ENCODE measurements around the gene SPAG17. TPM values are rescaled to one million over a fixed set of nuclear protein-coding genes. Genes with fewer than 3 reads are reported as not detected.

The SPAG17 gene
- polyA plus RNA-seq, 1 donor (not counting 4 experiments of a cell fraction or from before 2014, with no cell fraction given), result 0.52 TPM

DNA sequence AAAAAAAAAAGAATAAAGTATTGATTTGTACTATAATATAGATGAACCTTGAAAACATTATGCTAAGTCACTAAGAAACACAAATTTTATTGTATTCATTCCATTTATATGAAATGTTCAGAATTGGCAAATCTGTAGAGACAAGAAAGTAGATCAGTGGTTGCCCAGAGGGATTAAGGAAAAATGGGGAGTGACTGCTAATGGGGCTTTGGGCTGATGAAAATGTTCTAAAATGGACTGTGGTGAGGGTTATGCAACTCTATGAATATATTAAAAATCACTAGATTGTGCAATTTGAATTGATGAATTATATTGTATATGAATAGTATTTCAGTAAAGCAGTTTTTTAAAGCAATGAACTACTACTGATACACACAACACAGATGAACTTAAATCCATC is 265.7 kb downstream of the SPAG17 start:
- no peaks in the 10 kb centered on the region for H3K9me3 ChIP-seq (ENCODE audit: control insufficient read depth, low read depth, low read length)

DNA sequence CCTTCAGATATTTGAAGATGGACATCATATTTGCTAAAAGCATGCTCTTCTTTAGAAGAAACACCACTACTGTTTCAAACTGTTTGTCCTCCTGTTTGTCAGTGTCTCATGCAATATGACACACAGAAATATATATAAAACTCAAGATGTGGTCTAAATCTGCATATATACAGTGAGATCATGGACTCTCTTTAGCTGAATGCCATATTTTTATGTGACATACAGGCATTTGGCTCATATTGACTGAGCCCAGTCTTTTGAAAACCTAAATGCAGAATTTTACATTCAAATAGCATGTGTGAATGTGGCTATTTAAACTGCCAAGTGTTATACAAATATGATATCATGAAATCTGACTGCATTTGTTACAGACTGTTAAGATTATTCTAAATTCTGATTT is 274.0 kb downstream of the SPAG17 start:
- dilution Hi-C loops (cut with MboI; ENCODE audit: extremely low pct_ligation_motif_present, low sequenced_read_pairs), result no loop called here
- H3K9me3 ChIP-seq (ENCODE audit: control insufficient read depth, low read depth, low read length), result no peaks in the 10 kb centered on the region
- DNase-seq (ENCODE audit: low read depth, low spot score), result no peak
- no peaks in the 10 kb centered on the region for H3K79me2 ChIP-seq (ENCODE audit: control insufficient read depth, insufficient read depth, low read length)
- no peak overlapping the region for H3K27ac ChIP-seq (ENCODE audit: control insufficient read depth, insufficient read depth, low read length)
- H3K4me3 ChIP-seq (ENCODE audit: control insufficient read depth in 2 of 3, extremely low read depth in 1 of 3, insufficient read depth in 2 of 3, low read depth in 1 of 3, low read length in 3 of 3), result no peak overlapping the region
- no peak overlapping the region for H2AFZ ChIP-seq (ENCODE audit: control insufficient read depth, low read length)
- FAIRE-seq, result no peak
- H3K4me1 ChIP-seq (ENCODE audit: control insufficient read depth, extremely low read depth, insufficient read depth, low read length), result no peaks in the 10 kb centered on the region
- no peaks in the 10 kb centered on the region for H4K20me1 ChIP-seq (ENCODE audit: control insufficient read depth, extremely low read depth, insufficient read depth, low read length)
- H3K27me3 ChIP-seq (ENCODE audit: control insufficient read depth, extremely low read depth, insufficient read depth, low read length), result no peaks in the 10 kb centered on the region
- TF ChIP-seq, protein P1, sequence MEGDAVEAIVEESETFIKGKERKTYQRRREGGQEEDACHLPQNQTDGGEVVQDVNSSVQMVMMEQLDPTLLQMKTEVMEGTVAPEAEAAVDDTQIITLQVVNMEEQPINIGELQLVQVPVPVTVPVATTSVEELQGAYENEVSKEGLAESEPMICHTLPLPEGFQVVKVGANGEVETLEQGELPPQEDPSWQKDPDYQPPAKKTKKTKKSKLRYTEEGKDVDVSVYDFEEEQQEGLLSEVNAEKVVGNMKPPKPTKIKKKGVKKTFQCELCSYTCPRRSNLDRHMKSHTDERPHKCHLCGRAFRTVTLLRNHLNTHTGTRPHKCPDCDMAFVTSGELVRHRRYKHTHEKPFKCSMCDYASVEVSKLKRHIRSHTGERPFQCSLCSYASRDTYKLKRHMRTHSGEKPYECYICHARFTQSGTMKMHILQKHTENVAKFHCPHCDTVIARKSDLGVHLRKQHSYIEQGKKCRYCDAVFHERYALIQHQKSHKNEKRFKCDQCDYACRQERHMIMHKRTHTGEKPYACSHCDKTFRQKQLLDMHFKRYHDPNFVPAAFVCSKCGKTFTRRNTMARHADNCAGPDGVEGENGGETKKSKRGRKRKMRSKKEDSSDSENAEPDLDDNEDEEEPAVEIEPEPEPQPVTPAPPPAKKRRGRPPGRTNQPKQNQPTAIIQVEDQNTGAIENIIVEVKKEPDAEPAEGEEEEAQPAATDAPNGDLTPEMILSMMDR (optimal IDR thresholded peaks at IDR 0.05 in 1 of 3, IDR thresholded peaks at IDR 0.05 in 1 of 3, conservative IDR thresholded peaks at IDR 0.05 in 1 of 3; ENCODE audit: extremely low read depth in 1 of 3, insufficient read depth in 2 of 3, low read length in 3 of 3), result no peak
- TF ChIP-seq EZH2 (IDR thresholded peaks at IDR 0.05; ENCODE audit: low read length), result no peak
- H3K9ac ChIP-seq (ENCODE audit: control insufficient read depth, extremely low read depth, insufficient read depth, low read length), result no peak overlapping the region
- H3K9me1 ChIP-seq (ENCODE audit: control insufficient read depth, extremely low read depth, insufficient read depth, low read length), result no peaks in the 10 kb centered on the region
- H3K36me3 ChIP-seq (ENCODE audit: control insufficient read depth in 2 of 2, extremely low read depth in 1 of 2, insufficient read depth in 2 of 2, low read length in 2 of 2), result peaks cover 5 to 7% of the 10 kb centered on the region in 2 experiments
- H3K4me2 ChIP-seq (ENCODE audit: control insufficient read depth, extremely low read depth, insufficient read depth, low read depth, low read length), result no peak overlapping the region

More for the DNA sequence above, 265.7 kb downstream of the SPAG17 start:
- Histone ChIP-seq H3K9ac (ENCODE audit: control insufficient read depth, extremely low read depth, insufficient read depth, low read length) (no peak overlapping the region), H2AFZ (ENCODE audit: control insufficient read depth, low read length) (no peak overlapping the region), H3K27me3 (ENCODE audit: control insufficient read depth, extremely low read depth, insufficient read depth, low read length) (no peaks in the 10 kb centered on the region), H4K20me1 (ENCODE audit: control insufficient read depth, extremely low read depth, insufficient read depth, low read length) (no peaks in the 10 kb centered on the region), H3K79me2 (ENCODE audit: control insufficient read depth, insufficient read depth, low read length) (peaks cover 6% of the 10 kb centered on the region), H3K4me3 (ENCODE audit: control insufficient read depth in 2 of 3, extremely low read depth in 1 of 3, insufficient read depth in 2 of 3, low read depth in 1 of 3, low read length in 3 of 3) (no peak overlapping the region), H3K4me1 (ENCODE audit: control insufficient read depth, extremely low read depth, insufficient read depth, low read length) (no peaks in the 10 kb centered on the region), H3K9me1 (ENCODE audit: control insufficient read depth, extremely low read depth, insufficient read depth, low read length) (no peaks in the 10 kb centered on the region), H3K36me3 (ENCODE audit: control insufficient read depth in 2 of 2, extremely low read depth in 1 of 2, insufficient read depth in 2 of 2, low read length in 2 of 2) (peaks cover 2 to 7% of the 10 kb centered on the region in 2 experiments), H3K27ac (ENCODE audit: control insufficient read depth, insufficient read depth, low read length) (no peak overlapping the region), H3K4me2 (ENCODE audit: control insufficient read depth, extremely low read depth, insufficient read depth, low read depth, low read length) (no peak overlapping the region)
- FAIRE-seq (no peak), DNase-seq (ENCODE audit: low read depth, low spot score) (no peak)
- no peak for TF ChIP-seq EZH2 (IDR thresholded peaks at IDR 0.05; ENCODE audit: low read length)
- TF ChIP-seq, protein P1 (optimal IDR thresholded peaks at IDR 0.05 in 1 of 3, IDR thresholded peaks at IDR 0.05 in 1 of 3, conservative IDR thresholded peaks at IDR 0.05 in 1 of 3; ENCODE audit: extremely low read depth in 1 of 3, insufficient read depth in 2 of 3, low read length in 3 of 3), result no peak
- dilution Hi-C loops (cut with MboI; ENCODE audit: extremely low pct_ligation_motif_present, low sequenced_read_pairs), result no loop called here
